ENCODE results near the gene TMEM167A. TPM values are rescaled to one million over a fixed set of nuclear protein-coding genes. Genes with fewer than 3 reads are reported as not detected.
"Not testable (repeated sequence)": the region's sequence is repeated elsewhere in the genome, so short reads cannot be mapped to it uniquely, and the experiment has no call there.

The TMEM167A gene
- total RNA-seq, 1 donor from 2014 or later = 163 TPM

- no peak overlapping the region for H3K9ac ChIP-seq (ENCODE audit: low read length)
- H3K27ac Mint-ChIP-seq (ENCODE audit: unreplicated experiment) = no peak overlapping the region
Observed at GRCh38 chr5:83071286-83072051, 5.7 kb downstream of the TMEM167A start.

GRCh38 chr5:83069096-83069799 lies 7.9 kb downstream of the TMEM167A start:
- no peak for FAIRE-seq

More at GRCh38 chr5:83071286-83072051, 5.7 kb downstream of the TMEM167A start:
- Histone ChIP-seq H3K4me1 (ENCODE audit: insufficient read depth, low read length) (no peaks in the 10 kb centered on the region), H3K27ac (ENCODE audit: low read depth, low read length) (no peak overlapping the region), H3K79me2 (ENCODE audit: insufficient read depth, low read length) (peaks cover 100% of the 10 kb centered on the region), H3K9me3 (ENCODE audit: insufficient read depth, low read depth, low read length) (no peaks in the 10 kb centered on the region), H3K4me3 (ENCODE audit: insufficient read depth, low read depth, low read length) (no peak overlapping the region), H3K4me2 (ENCODE audit: low read length) (peak overlapping the region; percentile 20), H4K20me1 (ENCODE audit: insufficient read depth, low read length) (peaks cover 80% of the 10 kb centered on the region), H2AFZ (ENCODE audit: low read depth, low read length) (no peak overlapping the region), H3K36me3 (ENCODE audit: insufficient read depth, low read length) (peaks cover 4% of the 10 kb centered on the region), H3K27me3 (ENCODE audit: insufficient read depth, low read length) (no peaks in the 10 kb centered on the region)
- no peaks in the 10 kb centered on the region for H3K27me3 Mint-ChIP-seq (ENCODE audit: low read depth, unreplicated experiment)
- TF ChIP-seq EZH2 (IDR thresholded peaks at IDR 0.05; ENCODE audit: insufficient read depth, low read length) = no peak
- TF ChIP-seq CTCF (IDR thresholded peaks at IDR 0.05; ENCODE audit: insufficient read depth, low read depth, low read length) = no peak
- peak overlapping the region; percentile 30 for H3K4me3 Mint-ChIP-seq (ENCODE audit: unreplicated experiment)
- no peaks in the 10 kb centered on the region for H3K9me3 Mint-ChIP-seq (ENCODE audit: unreplicated experiment)
- peaks cover 37% of the 10 kb centered on the region for H3K4me1 Mint-ChIP-seq (ENCODE audit: low read depth, unreplicated experiment)
- no peak for FAIRE-seq
- peaks cover 12% of the 10 kb centered on the region for H3K36me3 Mint-ChIP-seq (ENCODE audit: low read depth, unreplicated experiment)
- no peak for DNase-seq (ENCODE audit: low read depth)

GRCh38 chr5:83067377-83067776 lies 9.8 kb downstream of the TMEM167A start:
- Histone ChIP-seq H4K20me1 (ENCODE audit: insufficient read depth, low read length) (peaks cover 74% of the 10 kb centered on the region), H3K36me3 (ENCODE audit: insufficient read depth, low read length) (peaks cover 12% of the 10 kb centered on the region), H3K79me2 (ENCODE audit: insufficient read depth, low read length) (peaks cover 100% of the 10 kb centered on the region)
- H3K4me1 Mint-ChIP-seq (ENCODE audit: low read depth, unreplicated experiment) = peaks cover 38% of the 10 kb centered on the region
- not testable (repeated sequence) for H2AFZ ChIP-seq (ENCODE audit: low read depth, low read length); H3K27ac Mint-ChIP-seq (ENCODE audit: unreplicated experiment); H3K9ac ChIP-seq (ENCODE audit: low read length); H3K9me3 ChIP-seq (ENCODE audit: insufficient read depth, low read depth, low read length); H3K27ac ChIP-seq (ENCODE audit: low read depth, low read length); H3K4me3 Mint-ChIP-seq (ENCODE audit: unreplicated experiment); DNase-seq (ENCODE audit: low read depth); H3K4me3 ChIP-seq (ENCODE audit: insufficient read depth, low read depth, low read length); H3K4me2 ChIP-seq (ENCODE audit: low read length); H3K27me3 ChIP-seq (ENCODE audit: insufficient read depth, low read length); H3K36me3 Mint-ChIP-seq (ENCODE audit: low read depth, unreplicated experiment); H3K27me3 Mint-ChIP-seq (ENCODE audit: low read depth, unreplicated experiment); H3K9me3 Mint-ChIP-seq (ENCODE audit: unreplicated experiment); FAIRE-seq; H3K4me1 ChIP-seq (ENCODE audit: insufficient read depth, low read length)

More at GRCh38 chr5:83069096-83069799, 7.9 kb downstream of the TMEM167A start:
- H3K27ac ChIP-seq (ENCODE audit: low read depth, low read length) = no peak overlapping the region
- H3K4me3 ChIP-seq (ENCODE audit: insufficient read depth, low read depth, low read length) = no peak overlapping the region
- peaks cover 8% of the 10 kb centered on the region for H3K36me3 Mint-ChIP-seq (ENCODE audit: low read depth, unreplicated experiment)
- no peaks in the 10 kb centered on the region for H3K9me3 Mint-ChIP-seq (ENCODE audit: unreplicated experiment)
- no peaks in the 10 kb centered on the region for H3K9me3 ChIP-seq (ENCODE audit: insufficient read depth, low read depth, low read length)
- no peak overlapping the region for H3K4me3 Mint-ChIP-seq (ENCODE audit: unreplicated experiment)
- H3K27me3 ChIP-seq (ENCODE audit: insufficient read depth, low read length) = no peaks in the 10 kb centered on the region
- H3K36me3 ChIP-seq (ENCODE audit: insufficient read depth, low read length) = peaks cover 6% of the 10 kb centered on the region
- no peaks in the 10 kb centered on the region for H3K27me3 Mint-ChIP-seq (ENCODE audit: low read depth, unreplicated experiment)
- no peaks in the 10 kb centered on the region for H3K4me1 ChIP-seq (ENCODE audit: insufficient read depth, low read length)
- H3K4me2 ChIP-seq (ENCODE audit: low read length) = no peak overlapping the region
- DNase-seq (ENCODE audit: low read depth) = no peak
- H3K27ac Mint-ChIP-seq (ENCODE audit: unreplicated experiment) = no peak overlapping the region
- peaks cover 81% of the 10 kb centered on the region for H4K20me1 ChIP-seq (ENCODE audit: insufficient read depth, low read length)
- H3K9ac ChIP-seq (ENCODE audit: low read length) = no peak overlapping the region
- H2AFZ ChIP-seq (ENCODE audit: low read depth, low read length) = no peak overlapping the region
- peaks cover 100% of the 10 kb centered on the region for H3K79me2 ChIP-seq (ENCODE audit: insufficient read depth, low read length)
- no peak for TF ChIP-seq CTCF (IDR thresholded peaks at IDR 0.05; ENCODE audit: insufficient read depth, low read depth, low read length)
- TF ChIP-seq EZH2 (IDR thresholded peaks at IDR 0.05; ENCODE audit: insufficient read depth, low read length) = no peak
- peaks cover 38% of the 10 kb centered on the region for H3K4me1 Mint-ChIP-seq (ENCODE audit: low read depth, unreplicated experiment)

Measured in astrocyte (in vitro differentiated cells and primary cell).